H9 (cell line): ENCODE results near the gene TMEM233. TPM values are rescaled to one million over a fixed set of nuclear protein-coding genes. Genes with fewer than 3 reads are reported as not detected.

Source experiments
- DNase-seq: peaks from one replicate; pipeline ENCODE4 v3.0.0-alpha.2; 2017
- H2AFZ ChIP-seq: one replicate; pipeline ENCODE4 v1.6.1; 2013; ENCODE audit warnings: mild to moderate bottlenecking, low read length, control low read depth, moderate library complexity
- H2AK5ac ChIP-seq: 2 replicates; pipeline ENCODE4 v1.6.1; 2013; ENCODE audit warnings: low read length, control low read depth, mixed read lengths; ENCODE audit not compliant: insufficient read length
- H2BK120ac ChIP-seq: one replicate; pipeline ENCODE4 v1.6.1; 2013; ENCODE audit warnings: low read depth, mild to moderate bottlenecking, low read length, control low read depth, inconsistent platforms; ENCODE audit not compliant: poor library complexity, severe bottlenecking
- H2BK12ac ChIP-seq: 2 replicates; pipeline ENCODE4 v1.6.1; 2013; ENCODE audit warnings: low read length, control low read depth, mixed read lengths, low read depth; ENCODE audit not compliant: insufficient read length
- H2BK15ac ChIP-seq: 2 replicates; pipeline ENCODE4 v1.6.1; 2013; ENCODE audit warnings: low read depth, low read length, control low read depth
- H2BK20ac ChIP-seq: one replicate; pipeline ENCODE4 v1.6.1; 2013; ENCODE audit warnings: low read depth, mild to moderate bottlenecking, low read length, control low read depth, inconsistent platforms; ENCODE audit not compliant: poor library complexity, severe bottlenecking
- H2BK5ac ChIP-seq: 2 replicates; pipeline ENCODE4 v1.6.1; 2013; ENCODE audit warnings: low read length, control low read depth, mixed read lengths; ENCODE audit not compliant: insufficient read length
- H3K14ac ChIP-seq: 2 replicates; pipeline ENCODE4 v1.6.1; 2013; ENCODE audit warnings: low read length, control low read depth; ENCODE audit not compliant: insufficient read depth
- H3K18ac ChIP-seq: 2 replicates; pipeline ENCODE4 v1.6.1; 2013; ENCODE audit warnings: low read depth, mild to moderate bottlenecking, mixed read lengths, low read length, control low read depth; ENCODE audit not compliant: insufficient read length
- H3K23ac ChIP-seq: 2 replicates; pipeline ENCODE4 v1.6.1; 2013; ENCODE audit warnings: low read length, control low read depth, mixed read lengths, low read depth; ENCODE audit not compliant: insufficient read length
- H3K23me2 ChIP-seq: 2 replicates; pipeline ENCODE4 v1.6.1; 2013; ENCODE audit warnings: low read depth, mild to moderate bottlenecking, mixed read lengths, low read length, control low read depth; ENCODE audit not compliant: insufficient read length, poor library complexity, severe bottlenecking
- H3K27ac ChIP-seq: 2 replicates; pipeline ENCODE4 v1.5.1; 2013; ENCODE audit warnings: low read length, control low read depth, mixed read lengths, low read depth; ENCODE audit not compliant: insufficient read length
- H3K27me3 ChIP-seq: 2 replicates; pipeline ENCODE4 v1.6.1; 2013; ENCODE audit warnings: low read length, control low read depth, inconsistent platforms; ENCODE audit not compliant: insufficient read depth
- H3K4ac ChIP-seq: 2 replicates; pipeline ENCODE4 v1.6.1; 2013; ENCODE audit warnings: low read depth, mild to moderate bottlenecking, control low read depth, inconsistent platforms, low read length, moderate library complexity
- H3K4me1 ChIP-seq: 2 replicates; pipeline ENCODE4 v1.6.1; 2013; ENCODE audit warnings: low read length, control low read depth, inconsistent platforms; ENCODE audit not compliant: insufficient read depth
- H3K4me2 ChIP-seq: 2 replicates; pipeline ENCODE4 v1.6.1; 2013; ENCODE audit warnings: low read length, control low read depth, mixed read lengths; ENCODE audit not compliant: insufficient read length, insufficient read depth
- H3K56ac ChIP-seq: 2 replicates; pipeline ENCODE4 v1.6.1; 2013; ENCODE audit warnings: low read depth, mild to moderate bottlenecking, mixed read lengths, low read length, control low read depth; ENCODE audit not compliant: insufficient read length
- H3K79me1 ChIP-seq: 2 replicates; pipeline ENCODE4 v1.6.1; 2013; ENCODE audit warnings: low read depth, mild to moderate bottlenecking, moderate library complexity, low read length, control low read depth, inconsistent platforms; ENCODE audit not compliant: insufficient read depth, poor library complexity, severe bottlenecking
- H3K79me2 ChIP-seq: 2 replicates; pipeline ENCODE4 v1.6.1; 2013; ENCODE audit warnings: low read length, control low read depth, inconsistent platforms; ENCODE audit not compliant: insufficient read depth
- H3K9ac ChIP-seq: 2 replicates; pipeline ENCODE4 v1.6.1; 2013; ENCODE audit warnings: low read length, control low read depth, mixed read lengths; ENCODE audit not compliant: insufficient read length; ENCODE audit errors: extremely low read depth
- H3K9me3 ChIP-seq: one replicate; pipeline ENCODE4 v1.6.1; 2013; ENCODE audit warnings: low read depth, low read length, inconsistent platforms; ENCODE audit not compliant: control insufficient read depth
- H3T11ph ChIP-seq: one replicate; pipeline ENCODE4 v1.6.1; 2013; ENCODE audit warnings: mild to moderate bottlenecking, low read length, control low read depth, inconsistent platforms
- H4K20me1 ChIP-seq: one replicate; pipeline ENCODE4 v1.6.1; 2013; ENCODE audit not compliant: control insufficient read depth, insufficient read length, insufficient read depth
- H4K5ac ChIP-seq: 2 replicates; pipeline ENCODE4 v1.6.1; 2013; ENCODE audit warnings: low read depth, mild to moderate bottlenecking, mixed read lengths, low read length, control low read depth; ENCODE audit not compliant: insufficient read length
- H4K8ac ChIP-seq: replicated peaks from 2 replicates; pipeline ENCODE4 v1.6.1; 2013; ENCODE audit warnings: low read length, control low read depth, mixed read lengths, low read depth; ENCODE audit not compliant: insufficient read length
- H4K91ac ChIP-seq: 2 replicates; pipeline ENCODE4 v1.6.1; 2013; ENCODE audit warnings: low read depth, mild to moderate bottlenecking, moderate library complexity, mixed read lengths, low read length, control low read depth; ENCODE audit not compliant: insufficient read length
- H3K27ac Mint-ChIP-seq, 3 experiments: 2 replicates in 2 of 3; 3 replicates in 1 of 3; pipeline ENCODE4 v1.8.0; 2020 to 2021; ENCODE audit warnings: mixed read lengths in 3 of 3, mild to moderate bottlenecking in 1 of 3, moderate library complexity in 1 of 3
- H3K27me3 Mint-ChIP-seq: 2 replicates; pipeline ENCODE4 v1.8.0; 2021; ENCODE audit warnings: low read depth, mild to moderate bottlenecking, moderate library complexity, mixed read lengths
- H3K36me3 Mint-ChIP-seq, 3 experiments: 2 replicates in 2 of 3; 3 replicates in 1 of 3; pipeline ENCODE4 v1.8.0; 2020 to 2021; ENCODE audit warnings: low read depth in 3 of 3, mixed read lengths in 3 of 3; ENCODE audit not compliant: insufficient read depth in 1 of 3
- H3K4me1 Mint-ChIP-seq, 2 experiments: 2 replicates each; pipeline ENCODE4 v1.8.0; 2020; ENCODE audit warnings: mixed read lengths in 2 of 2
- H3K4me3 Mint-ChIP-seq, 2 experiments: 2 replicates in 1 of 2; 3 replicates in 1 of 2; pipeline ENCODE4 v1.8.0; 2020 to 2021; ENCODE audit warnings: mild to moderate bottlenecking in 2 of 2, mixed read lengths in 2 of 2, moderate library complexity in 1 of 2
- H3K9me3 Mint-ChIP-seq, 2 experiments: 2 replicates in 1 of 2; 3 replicates in 1 of 2; pipeline ENCODE4 v1.8.0; 2020; ENCODE audit warnings: mild to moderate bottlenecking in 2 of 2, mixed read lengths in 2 of 2, moderate library complexity in 1 of 2
- CTCF ChIP-seq: fragments of 200-600 bp; sonication (generic); conservative IDR thresholded peaks from 3 replicates; pipeline ENCODE4 v1.8.0; 2021; ENCODE audit warnings: antibody characterized with exemption, mild to moderate bottlenecking
- WGBS: extraction: QIAGEN DNeasy Blood & Tissue Kit; methylation state at CpG from one replicate; pipeline ENCODE4 v1.1.7; 2013; ENCODE audit warnings: missing lambda C conversion rate, low lambda C conversion rate, mixed read lengths; ENCODE audit not compliant: insufficient read length; ENCODE audit errors: extremely low coverage; 5-methylcytosine and 5-hydroxymethylcytosine counted together
- total RNA-seq: library from RNA; stranded (reverse); gene quantifications from 2 replicates; pipeline ENCODE4 v1.2.1, GENCODE V29; 2021

Gene TMEM233
- total RNA-seq, 1 experiment from 2014 or later, result not detected

GRCh38 chr12:119669744-119670472 lies 76.3 kb downstream of the TMEM233 start:
- no peaks in the 10 kb centered on the region; the same call in 1 of the 2 replicates for H3K27me3 Mint-ChIP-seq
- no peaks in the 10 kb centered on the region for H3K4me1 ChIP-seq
- no peak overlapping the region for H3K9ac ChIP-seq
- no peaks in the 10 kb centered on the region for H4K20me1 ChIP-seq
- no peak overlapping the region for H3K14ac ChIP-seq
- H3K27me3 ChIP-seq, result no peaks in the 10 kb centered on the region
- H3K27ac Mint-ChIP-seq, result peak overlapping the region in 1 of 3 experiments; percentile 45; a peak in 1 of 7 replicates
- H2BK12ac ChIP-seq, result no peak overlapping the region
- no peak overlapping the region for H2AK5ac ChIP-seq
- peaks cover 13 to 15% of the 10 kb centered on the region in 2 experiments for H3K4me1 Mint-ChIP-seq
- no peak overlapping the region for H3K56ac ChIP-seq
- no peak overlapping the region for H3K4ac ChIP-seq
- no peak overlapping the region for H3K27ac ChIP-seq
- no CpG with 5 or more reads among the region's 11 CpGs for WGBS
- H4K91ac ChIP-seq, result no peak overlapping the region
- no peak overlapping the region for H4K8ac ChIP-seq
- no peak overlapping the region for H3K23ac ChIP-seq
- TF ChIP-seq CTCF, result no peak
- no peak overlapping the region for H2BK5ac ChIP-seq
- peaks cover 4% of the 10 kb centered on the region for H3K79me1 ChIP-seq
- no peak overlapping the region for H3K4me2 ChIP-seq
- H3K9me3 ChIP-seq, result no peaks in the 10 kb centered on the region
- H3K18ac ChIP-seq, result no peak overlapping the region
- no peak overlapping the region for H2AFZ ChIP-seq
- no peaks in the 10 kb centered on the region for H3K23me2 ChIP-seq
- H2BK120ac ChIP-seq, result no peak overlapping the region
- H3K79me2 ChIP-seq, result no peaks in the 10 kb centered on the region
- H2BK15ac ChIP-seq, result no peak overlapping the region
- H3K9me3 Mint-ChIP-seq, result no peaks in the 10 kb centered on the region
- peaks cover 29 to 56% (median 49%) of the 10 kb centered on the region in 3 experiments for H3K36me3 Mint-ChIP-seq
- DNase-seq, result no peak
- H2BK20ac ChIP-seq, result no peak overlapping the region
- peak overlapping the region; percentile 68 to 92; a peak in 4 of 5 replicates for H3K4me3 Mint-ChIP-seq
- H3T11ph ChIP-seq, result no peak overlapping the region
- H4K5ac ChIP-seq, result no peak overlapping the region
